CD14-positive monocyte (primary cell): ENCODE results near the gene PMM1. TPM values are rescaled to one million over a fixed set of nuclear protein-coding genes. Genes with fewer than 3 reads are reported as not detected.

Source experiments
- DNase-seq, 3 donors: peaks; one replicate each; pipeline ENCODE4 v3.0.0-alpha.2; 2011 to 2022
- H2AFZ ChIP-seq: 2 replicates; pipeline ENCODE4 v1.6.0; 2012; ENCODE audit warnings: mild to moderate bottlenecking, low read depth, low read length, inconsistent platforms; ENCODE audit not compliant: insufficient read depth, poor library complexity, severe bottlenecking
- H3K27ac ChIP-seq, 2 donors: 1 replicate in 1 of 2; 2 replicates in 1 of 2; pipeline ENCODE4 v1.5.1; 2012 to 2013; ENCODE audit warnings: low read length in 2 of 2, control low read depth in 1 of 2, inconsistent platforms in 1 of 2, low read depth in 1 of 2, mild to moderate bottlenecking in 1 of 2
- H3K27me3 ChIP-seq, 2 donors: one replicate each; pipeline versions ENCODE4 v1.6.0 to v1.6.1; 2011 to 2013; ENCODE audit warnings: low read length in 2 of 2; ENCODE audit not compliant: control insufficient read depth in 2 of 2, insufficient read depth in 2 of 2
- H3K36me3 ChIP-seq, 2 donors: replicated peaks in 1 of 2; 1 replicate in 1 of 2; 2 replicates in 1 of 2; pipeline versions ENCODE4 v1.5.1 to v1.6.1; 2012 to 2013; ENCODE audit warnings: low read length in 2 of 2, control low read depth in 1 of 2, inconsistent platforms in 1 of 2, mild to moderate bottlenecking in 1 of 2; ENCODE audit not compliant: insufficient read depth in 2 of 2, control insufficient read depth in 1 of 2
- H3K4me1 ChIP-seq, 2 donors: 1 replicate in 1 of 2; 2 replicates in 1 of 2; pipeline versions ENCODE4 v1.5.1 to v1.6.1; 2012 to 2013; ENCODE audit warnings: low read length in 2 of 2, control low read depth in 1 of 2, inconsistent platforms in 1 of 2, mild to moderate bottlenecking in 1 of 2, moderate library complexity in 1 of 2; ENCODE audit not compliant: insufficient read depth in 2 of 2, control insufficient read depth in 1 of 2
- H3K4me2 ChIP-seq: replicated peaks from 2 replicates; pipeline ENCODE3; 2012; ENCODE audit warnings: low read length, moderate library complexity, mild to moderate bottlenecking; ENCODE audit not compliant: poor library complexity, severe bottlenecking; ENCODE audit errors: extremely low read depth
- H3K4me3 ChIP-seq, 3 experiments: fragments of 200-600 bp in 1 of 3; sonication (generic) in 1 of 3; replicated peaks in 1 of 3; 1 replicate in 2 of 3; 2 replicates in 1 of 3; pipeline ENCODE4 v1.5.1; 2011 to 2013; ENCODE audit warnings: low read length in 3 of 3, mild to moderate bottlenecking in 3 of 3, control low read depth in 2 of 3, low read depth in 2 of 3, inconsistent platforms in 1 of 3, moderate library complexity in 1 of 3
- H3K79me2 ChIP-seq: 2 replicates; pipeline ENCODE4 v1.6.0; 2012; ENCODE audit warnings: mild to moderate bottlenecking, control low read depth, inconsistent platforms, low read length, moderate library complexity; ENCODE audit not compliant: insufficient read depth
- H3K9ac ChIP-seq: 2 replicates; pipeline ENCODE4 v1.6.0; 2017; ENCODE audit warnings: low read length, mild to moderate bottlenecking; ENCODE audit not compliant: insufficient read depth, poor library complexity, severe bottlenecking
- H3K9me3 ChIP-seq, 2 donors: replicated peaks in 1 of 2; 1 replicate in 1 of 2; 2 replicates in 1 of 2; pipeline versions ENCODE4 v1.5.1 to v1.6.1; 2012 to 2013; ENCODE audit warnings: low read length in 2 of 2, control low read depth in 1 of 2; ENCODE audit not compliant: control insufficient read depth in 1 of 2, insufficient read depth in 1 of 2
- H4K20me1 ChIP-seq: 2 replicates; pipeline ENCODE4 v1.6.0; 2012; ENCODE audit warnings: mild to moderate bottlenecking, low read length, control low read depth, moderate library complexity; ENCODE audit not compliant: insufficient read depth
- H3K27ac Mint-ChIP-seq, 7 donors: one replicate each; pipeline ENCODE4 v1.8.0; 2020; ENCODE audit warnings: mild to moderate bottlenecking in 7 of 7, mixed read lengths in 7 of 7, moderate library complexity in 6 of 7, inconsistent platforms in 2 of 7
- H3K27me3 Mint-ChIP-seq, 3 donors: one replicate each; pipeline ENCODE4 v1.8.0; 2021 to 2022; ENCODE audit warnings: low read depth in 3 of 3, mild to moderate bottlenecking in 3 of 3, mixed read lengths in 3 of 3, moderate library complexity in 3 of 3, inconsistent platforms in 1 of 3
- H3K36me3 Mint-ChIP-seq, 2 donors: one replicate each; pipeline ENCODE4 v1.8.0; 2020; ENCODE audit warnings: mixed read lengths in 2 of 2, inconsistent platforms in 1 of 2, mild to moderate bottlenecking in 1 of 2
- H3K4me1 Mint-ChIP-seq: one replicate; pipeline ENCODE4 v1.8.0; 2020; ENCODE audit warnings: mild to moderate bottlenecking, mixed read lengths
- H3K4me3 Mint-ChIP-seq, 2 donors: one replicate each; pipeline ENCODE4 v1.8.0; 2020; ENCODE audit warnings: mild to moderate bottlenecking in 2 of 2, mixed read lengths in 2 of 2, moderate library complexity in 1 of 2
- H3K9me3 Mint-ChIP-seq, 7 donors: one replicate each; pipeline ENCODE4 v1.8.0; 2020 to 2022; ENCODE audit warnings: mixed read lengths in 7 of 7, mild to moderate bottlenecking in 6 of 7, moderate library complexity in 6 of 7, inconsistent platforms in 2 of 7
- CTCF ChIP-seq: fragments of 200-600 bp; IDR thresholded peaks from one replicate; pipeline ENCODE4 v1.8.0; 2022; ENCODE audit warnings: antibody characterized with exemption, mild to moderate bottlenecking
- WGBS: methylation state at CpG from one replicate; pipeline ENCODE4 v1.1.5; 2013; ENCODE audit warnings: missing lambda C conversion rate; ENCODE audit not compliant: insufficient coverage; 5-methylcytosine and 5-hydroxymethylcytosine counted together
- intact Hi-C, 2 donors: fragments of 100-400 bp; cut with micrococcal nuclease; formaldehyde crosslinking; loops; one replicate each; pipeline versions ENCODE4 v1.15.0 to v1.15.1; 2023
- polyA plus RNA-seq, 3 donors: library from polyadenylated mRNA; depleted of rRNA in 1 of 3; unstranded in 2 of 3; stranded (reverse) in 1 of 3; fragments of 300-500 nt in 2 of 3; fragments of >200 nt in 1 of 3; fragmentation: Illumina TruSeq in 2 of 3; gene quantifications; 1 replicate in 2 of 3; 2 replicates in 1 of 3; pipeline ENCODE4 v1.2.3, GENCODE V29; 2012 to 2021

PMM1 gene
- polyA plus RNA-seq, 3 donors, result 15.6 to 32.4 (median 23.5) TPM

- H3K4me3 Mint-ChIP-seq, result no peak overlapping the region
- no peak overlapping the region for H2AFZ ChIP-seq
- no peak for TF ChIP-seq CTCF
- H3K9ac ChIP-seq, result no peak overlapping the region
- H3K9me3 Mint-ChIP-seq, result peaks cover 0 to 3% (median 0%) of the 10 kb centered on the region in 7 donors
- intact Hi-C loops, result loop anchor here in 1 of 2 donors (10.0 kb wide), 4 partner anchors 151 to 989 kb away; partner anchors contain the start of genes POLDIP3 and TOB2
- peak overlapping the region in 1 of 7 donors; percentile 36 for H3K27ac Mint-ChIP-seq
- H3K27ac ChIP-seq, result no peak overlapping the region
- H3K79me2 ChIP-seq, result peaks cover 81% of the 10 kb centered on the region
- no peak overlapping the region for H3K4me3 ChIP-seq
- H3K4me1 Mint-ChIP-seq, result peaks cover 8% of the 10 kb centered on the region
- no peak for DNase-seq
- no peaks in the 10 kb centered on the region for H3K27me3 Mint-ChIP-seq
- H3K4me1 ChIP-seq, result peaks cover 9 to 11% of the 10 kb centered on the region in 2 donors
- H3K9me3 ChIP-seq, result no peaks in the 10 kb centered on the region
- peaks cover 41% of the 10 kb centered on the region for H4K20me1 ChIP-seq
- H3K4me2 ChIP-seq, result no peak overlapping the region
- H3K36me3 Mint-ChIP-seq, result peaks cover 53 to 85% of the 10 kb centered on the region in 2 donors
- no peaks in the 10 kb centered on the region for H3K27me3 ChIP-seq
- peaks cover 56 to 58% of the 10 kb centered on the region in 2 donors for H3K36me3 ChIP-seq
- WGBS, result no CpG with 5 or more reads among the region's 7 CpGs
Measured at GRCh38 chr22:41625577-41625976, 35.9 kb upstream of the PMM1 start.

- peak overlapping the region; percentile 89 for H3K4me2 ChIP-seq
- H3K4me1 ChIP-seq, result peaks cover 34 to 37% of the 10 kb centered on the region in 2 donors
- H2AFZ ChIP-seq, result peak overlapping the region; percentile 83
Measured at GRCh38 chr22:41621911-41622179, 32.2 kb upstream of the PMM1 start.

More at GRCh38 chr22:41621911-41622179, 32.2 kb upstream of the PMM1 start:
- Histone ChIP-seq H4K20me1 (peaks cover 12% of the 10 kb centered on the region), H3K36me3 (peaks cover 23 to 24% of the 10 kb centered on the region in 2 donors), H3K9ac (peak overlapping the region; percentile 92), H3K9me3 (no peaks in the 10 kb centered on the region), H3K27ac (peak overlapping the region; percentile 95 to 100), H3K27me3 (no peaks in the 10 kb centered on the region), H3K4me3 (peak overlapping the region; percentile 81 to 100 (median 86)), H3K79me2 (peaks cover 87% of the 10 kb centered on the region)
- Mint-ChIP-seq H3K9me3 (peaks cover 0 to 3% (median 0%) of the 10 kb centered on the region in 7 donors), H3K27me3 (no peaks in the 10 kb centered on the region), H3K4me3 (peak overlapping the region; percentile 94 to 95), H3K27ac (peak overlapping the region; percentile 97 to 100 (median 98)), H3K36me3 (peaks cover 30 to 47% of the 10 kb centered on the region in 2 donors), H3K4me1 (peaks cover 32% of the 10 kb centered on the region)
- WGBS, result 5% methylated on average over 5 of the region's 8 CpGs
- no peak for DNase-seq
- no peak for TF ChIP-seq CTCF
- intact Hi-C loops, result loop anchor here in 1 of 2 donors (1.0 to 10.0 kb wide), 6 partner anchors 78 to 993 kb away; partner anchors contain the start of genes POLDIP3, POLR3H, RANGAP1 and TOB2
